Adrenal gland (tissue), 5 donors: ENCODE results near the gene SCAF1.

ENCODE experiments used
- POLR2A ChIP-seq, 2 donors: fragments of 450-650 bp; IDR thresholded peaks; one replicate each; pipeline ENCODE4 v1.6.1; 2017; ENCODE audit warnings: antibody characterized with exemption in 2 of 2, mild to moderate bottlenecking in 2 of 2, moderate library complexity in 1 of 2
- TF ChIP-seq, protein P1 (sequence below), 6 experiments: fragments of 450-650 bp in 4 of 6; fragments of 200-600 bp in 2 of 6; sonication (generic) in 1 of 6; IDR thresholded peaks; 1 replicate in 5 of 6; 2 replicates in 1 of 6; pipeline versions ENCODE4 v1.5.1 to v1.8.0; 2016 to 2021; ENCODE audit warnings: antibody characterized with exemption in 6 of 6, mild to moderate bottlenecking in 2 of 6, moderate library complexity in 1 of 6
- donor health status: DM: no; HTN: no; CAD: no.

DNA sequence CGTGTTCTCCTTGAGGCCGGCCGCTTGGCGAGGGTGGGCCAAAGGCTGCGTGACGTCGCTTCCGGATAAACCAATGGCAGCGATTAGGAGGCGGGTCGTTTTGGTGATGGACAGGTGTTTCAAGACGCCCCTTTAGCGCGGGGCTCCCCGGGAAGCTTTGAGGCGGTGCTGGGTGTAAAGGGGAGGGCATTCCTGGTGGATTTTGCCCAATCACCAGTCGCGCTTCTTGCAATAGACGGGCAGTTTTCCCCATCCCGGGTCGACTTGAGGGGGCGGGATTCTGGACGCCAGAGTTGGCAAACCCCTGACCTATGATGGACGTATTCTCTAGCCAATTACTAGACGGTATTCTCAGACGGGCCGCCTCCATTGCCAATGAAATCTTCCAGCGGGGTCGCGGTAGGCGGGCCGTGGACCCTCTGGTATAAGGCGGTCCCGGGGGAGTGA lies 34.8 kb downstream of the SCAF1 start:
- TF ChIP-seq, protein P1, sequence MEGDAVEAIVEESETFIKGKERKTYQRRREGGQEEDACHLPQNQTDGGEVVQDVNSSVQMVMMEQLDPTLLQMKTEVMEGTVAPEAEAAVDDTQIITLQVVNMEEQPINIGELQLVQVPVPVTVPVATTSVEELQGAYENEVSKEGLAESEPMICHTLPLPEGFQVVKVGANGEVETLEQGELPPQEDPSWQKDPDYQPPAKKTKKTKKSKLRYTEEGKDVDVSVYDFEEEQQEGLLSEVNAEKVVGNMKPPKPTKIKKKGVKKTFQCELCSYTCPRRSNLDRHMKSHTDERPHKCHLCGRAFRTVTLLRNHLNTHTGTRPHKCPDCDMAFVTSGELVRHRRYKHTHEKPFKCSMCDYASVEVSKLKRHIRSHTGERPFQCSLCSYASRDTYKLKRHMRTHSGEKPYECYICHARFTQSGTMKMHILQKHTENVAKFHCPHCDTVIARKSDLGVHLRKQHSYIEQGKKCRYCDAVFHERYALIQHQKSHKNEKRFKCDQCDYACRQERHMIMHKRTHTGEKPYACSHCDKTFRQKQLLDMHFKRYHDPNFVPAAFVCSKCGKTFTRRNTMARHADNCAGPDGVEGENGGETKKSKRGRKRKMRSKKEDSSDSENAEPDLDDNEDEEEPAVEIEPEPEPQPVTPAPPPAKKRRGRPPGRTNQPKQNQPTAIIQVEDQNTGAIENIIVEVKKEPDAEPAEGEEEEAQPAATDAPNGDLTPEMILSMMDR (IDR thresholded peaks at IDR 0.05): no peak
- TF ChIP-seq POLR2A (IDR thresholded peaks at IDR 0.05): no peak
